Chondrocyte (in vitro differentiated cells): ENCODE data around the gene ARHGEF17. TPM values are rescaled to one million over a fixed set of nuclear protein-coding genes. Genes with fewer than 3 reads are reported as not detected.

Experiments used
- DNase-seq: peaks from one replicate; pipeline ENCODE4 v3.0.0; 2021; ENCODE audit warnings: mixed read lengths, low spot score
- H3K27ac Mint-ChIP-seq: one replicate; pipeline ENCODE4 v1.8.0; 2021; ENCODE audit warnings: mild to moderate bottlenecking, moderate library complexity, mixed read lengths; ENCODE audit not compliant: unreplicated experiment
- H3K27me3 Mint-ChIP-seq: 2 replicates; pipeline ENCODE4 v1.8.0; 2021; ENCODE audit warnings: low read depth, mixed read lengths
- H3K36me3 Mint-ChIP-seq: 2 replicates; pipeline ENCODE4 v1.8.0; 2021; ENCODE audit warnings: low read depth, mixed read lengths
- H3K4me1 Mint-ChIP-seq: 2 replicates; pipeline ENCODE4 v1.8.0; 2021; ENCODE audit warnings: low read depth, mild to moderate bottlenecking, mixed read lengths
- H3K4me3 Mint-ChIP-seq: one replicate; pipeline ENCODE4 v1.8.0; 2021; ENCODE audit warnings: mild to moderate bottlenecking, moderate library complexity, mixed read lengths; ENCODE audit not compliant: unreplicated experiment
- H3K9me3 Mint-ChIP-seq: 2 replicates; pipeline ENCODE4 v1.8.0; 2021; ENCODE audit warnings: low read depth, mixed read lengths
- CTCF ChIP-seq: fragments of 200-600 bp; sonication (generic); IDR thresholded peaks from 2 replicates; pipeline ENCODE4 v1.5.0; 2021; ENCODE audit warnings: antibody characterized with exemption, mild to moderate bottlenecking, moderate library complexity
- long read RNA-seq: library from polyadenylated mRNA; stranded (forward); transcript quantifications from one replicate; pipeline ENCODE4 v2.0.0, GENCODE V29; 2021
- total RNA-seq: library from RNA; stranded (reverse); gene quantifications from 3 replicates; pipeline ENCODE4 v1.2.1, GENCODE V29; 2021

ARHGEF17 gene
- total RNA-seq, result 82.4 to 114 TPM (median 113 TPM) in 3 replicates
- long read RNA-seq, full-length matches to known transcripts, result 14 of 32 reads
- long read RNA-seq, partial matches to known transcripts, result 7 of 32 reads
- long read RNA-seq, other reads (novel, unspliced or antisense), result 11 of 32 reads

- Mint-ChIP-seq H3K27me3 (no peaks in the 10 kb centered on the region), H3K9me3 (no peaks in the 10 kb centered on the region), H3K4me1 (peaks cover 45% of the 10 kb centered on the region), H3K36me3 (peaks cover 6% of the 10 kb centered on the region), H3K4me3 (peak within 1 kb of the TSS; percentile 86), H3K27ac (peak within 1 kb of the TSS; percentile 85)
- no peak for DNase-seq
- no peak for TF ChIP-seq CTCF
Observed at GRCh38 chr11:73308003-73308960, at the start of gene ARHGEF17. Gene ARHGEF17 (plus strand): TSS chr11:73308276. CDS start chr11:73308639, 363 bp downstream.

GRCh38 chr11:73259406-73260126 lies 48.5 kb upstream of the ARHGEF17 start:
- no peak for TF ChIP-seq CTCF
- no peak for DNase-seq
- no peaks in the 10 kb centered on the region for H3K9me3 Mint-ChIP-seq
- peaks cover 20% of the 10 kb centered on the region for H3K4me1 Mint-ChIP-seq
- no peaks in the 10 kb centered on the region for H3K27me3 Mint-ChIP-seq
- H3K36me3 Mint-ChIP-seq, result no peaks in the 10 kb centered on the region
- H3K27ac Mint-ChIP-seq, result no peak overlapping the region
- H3K4me3 Mint-ChIP-seq, result no peak overlapping the region

GRCh38 chr11:73260127-73260457 lies 48.0 kb upstream of the ARHGEF17 start:
- no peak for TF ChIP-seq CTCF
- Mint-ChIP-seq H3K9me3 (no peaks in the 10 kb centered on the region), H3K36me3 (no peaks in the 10 kb centered on the region), H3K27me3 (peaks cover 3% of the 10 kb centered on the region), H3K27ac (no peak overlapping the region), H3K4me3 (no peak overlapping the region), H3K4me1 (peaks cover 23% of the 10 kb centered on the region)
- no peak for DNase-seq

- H3K27ac Mint-ChIP-seq, result no peak overlapping the region
- no peaks in the 10 kb centered on the region for H3K9me3 Mint-ChIP-seq
- DNase-seq, result no peak
- no peak overlapping the region for H3K4me3 Mint-ChIP-seq
- no peaks in the 10 kb centered on the region for H3K36me3 Mint-ChIP-seq
- H3K27me3 Mint-ChIP-seq, result peaks cover 10% of the 10 kb centered on the region
- H3K4me1 Mint-ChIP-seq, result peaks cover 28% of the 10 kb centered on the region
- no peak for TF ChIP-seq CTCF
Observed at GRCh38 chr11:73262851-73263495, 45.1 kb upstream of the ARHGEF17 start.

GRCh38 chr11:73263640-73264039 lies 44.4 kb upstream of the ARHGEF17 start:
- no peaks in the 10 kb centered on the region for H3K9me3 Mint-ChIP-seq
- peaks cover 25% of the 10 kb centered on the region for H3K4me1 Mint-ChIP-seq
- H3K36me3 Mint-ChIP-seq, result no peaks in the 10 kb centered on the region
- TF ChIP-seq CTCF, result no peak
- no peak for DNase-seq
- no peak overlapping the region for H3K4me3 Mint-ChIP-seq
- peaks cover 10% of the 10 kb centered on the region for H3K27me3 Mint-ChIP-seq
- no peak overlapping the region for H3K27ac Mint-ChIP-seq
